Smooth muscle cell (in vitro differentiated cells): ENCODE results near the gene SDR9C7. TPM values are rescaled to one million over a fixed set of nuclear protein-coding genes. Genes with fewer than 3 reads are reported as not detected.
"Not testable (repeated sequence)": the region's sequence is repeated elsewhere in the genome, so short reads cannot be mapped to it uniquely, and the experiment has no call there.

Experiments used
- DNase-seq: peaks from one replicate; lab custom pipeline; 2025; ENCODE audit not compliant: unreplicated experiment; lab: John Stamatoyannopoulos, UW
- H2AFZ ChIP-seq: fragments of 200-600 bp; sonication (generic); 2 replicates; pipeline ENCODE4 v1.6.0; 2016; ENCODE audit warnings: antibody characterized with exemption, low read depth, mild to moderate bottlenecking
- H3F3A ChIP-seq: fragments of 200-600 bp; sonication (generic); 2 replicates; pipeline ENCODE4 v1.6.0; 2017; ENCODE audit warnings: antibody characterized with exemption, low read depth
- H3K27ac ChIP-seq: fragments of 200-600 bp; sonication (generic); 2 replicates; pipeline ENCODE4 v1.5.1; 2016; ENCODE audit warnings: low read depth, mild to moderate bottlenecking
- H3K27me3 ChIP-seq: fragments of 200-600 bp; sonication (generic); 2 replicates; pipeline ENCODE4 v1.6.1; 2016; ENCODE audit warnings: low read depth, mild to moderate bottlenecking
- H3K36me3 ChIP-seq: fragments of 200-600 bp; sonication (generic); 2 replicates; pipeline ENCODE4 v1.5.1; 2016; ENCODE audit warnings: low read depth
- H3K4me1 ChIP-seq: fragments of 200-600 bp; sonication (generic); 2 replicates; pipeline ENCODE4 v1.5.1; 2016; ENCODE audit warnings: low read depth
- H3K4me2 ChIP-seq: fragments of 200-600 bp; sonication (generic); 2 replicates; pipeline ENCODE4 v1.6.0; 2016; ENCODE audit warnings: mild to moderate bottlenecking
- H3K4me3 ChIP-seq: fragments of 200-600 bp; sonication (generic); 2 replicates; pipeline ENCODE4 v1.5.1; 2016; ENCODE audit warnings: mild to moderate bottlenecking
- H3K79me2 ChIP-seq: fragments of 200-600 bp; sonication (generic); 2 replicates; pipeline ENCODE4 v1.6.0; 2016; ENCODE audit warnings: low read depth, mild to moderate bottlenecking
- H3K9ac ChIP-seq: fragments of 200-600 bp; sonication (generic); 2 replicates; pipeline ENCODE4 v1.6.0; 2016; ENCODE audit warnings: low read depth
- H3K9me3 ChIP-seq: fragments of 200-600 bp; sonication (generic); replicated peaks from 2 replicates; pipeline ENCODE4 v1.5.1; 2016; ENCODE audit warnings: low read depth
- H4K20me1 ChIP-seq: fragments of 200-600 bp; sonication (generic); 2 replicates; pipeline ENCODE4 v1.6.0; 2016; ENCODE audit warnings: low read depth
- WGBS: methylation state at CpG from one replicate; pipeline ENCODE4 v1.1.7; 2016; ENCODE audit warnings: low lambda C conversion rate; 5-methylcytosine and 5-hydroxymethylcytosine counted together
- polyA plus RNA-seq: library from polyadenylated mRNA; unstranded; fragments of >200 nt; fragmentation: Nextera tagmentation; extraction: Ambion mirVana; gene quantifications from 2 replicates; pipeline ENCODE4 v1.2.1, GENCODE V29; 2016
- total RNA-seq: library from RNA; depleted of rRNA; stranded (reverse); fragments of >200 nt; gene quantifications from 2 replicates; pipeline ENCODE4 v1.2.3, GENCODE V29; 2014
- TF ChIP-seq, protein P1 (sequence below): fragments of 200-600 bp; sonication (generic); IDR thresholded peaks from 2 replicates; pipeline ENCODE4 v1.5.1; 2017; ENCODE audit warnings: borderline replicate concordance, mild to moderate bottlenecking, antibody characterized with exemption; ENCODE audit not compliant: insufficient read depth, poor library complexity, severe bottlenecking

Gene SDR9C7
- total and polyA plus RNA-seq, 2 experiments from 2014 or later, result 0.83 to 1.1 TPM

DNA sequence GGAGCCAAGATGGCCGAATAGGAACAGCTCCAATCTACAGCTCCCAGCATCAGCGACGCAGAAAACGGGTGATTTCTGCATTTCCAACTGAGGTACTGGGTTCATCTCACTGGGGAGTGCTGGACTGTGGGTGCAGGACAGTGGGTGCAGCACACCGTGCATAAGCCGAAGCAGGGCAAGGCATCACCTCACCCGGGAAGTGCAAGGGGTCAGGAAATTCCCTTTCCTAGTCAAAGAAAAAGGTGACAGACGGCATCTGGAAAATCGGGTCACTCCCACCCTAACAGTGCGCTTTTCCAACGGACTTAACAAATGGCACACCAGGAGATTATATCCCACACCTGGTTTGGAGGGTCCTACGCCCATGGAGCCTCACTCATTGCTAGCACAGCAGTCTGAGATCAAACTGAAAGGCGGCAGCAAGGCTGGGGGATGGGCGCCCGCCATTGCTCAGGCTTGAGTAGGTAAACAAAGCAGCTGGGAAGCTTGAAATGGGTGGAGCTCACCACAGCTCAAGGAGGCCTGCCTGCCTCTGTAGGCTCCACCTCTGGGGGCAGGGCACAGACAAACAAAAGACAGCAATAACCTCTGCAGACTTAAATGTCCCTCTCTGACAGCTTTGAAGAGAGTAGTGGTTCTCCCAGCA is 31.9 kb upstream of the SDR9C7 start:
- H3K27me3 ChIP-seq, H3K4me1 ChIP-seq, H4K20me1 ChIP-seq, DNase-seq, H3K9ac ChIP-seq, H3K36me3 ChIP-seq, H3F3A ChIP-seq, H3K4me3 ChIP-seq, H3K9me3 ChIP-seq, H3K4me2 ChIP-seq, H3K79me2 ChIP-seq, H2AFZ ChIP-seq, H3K27ac ChIP-seq: not testable (repeated sequence)
- WGBS, result 92% methylated on average over 15 of the region's 15 CpGs

DNA sequence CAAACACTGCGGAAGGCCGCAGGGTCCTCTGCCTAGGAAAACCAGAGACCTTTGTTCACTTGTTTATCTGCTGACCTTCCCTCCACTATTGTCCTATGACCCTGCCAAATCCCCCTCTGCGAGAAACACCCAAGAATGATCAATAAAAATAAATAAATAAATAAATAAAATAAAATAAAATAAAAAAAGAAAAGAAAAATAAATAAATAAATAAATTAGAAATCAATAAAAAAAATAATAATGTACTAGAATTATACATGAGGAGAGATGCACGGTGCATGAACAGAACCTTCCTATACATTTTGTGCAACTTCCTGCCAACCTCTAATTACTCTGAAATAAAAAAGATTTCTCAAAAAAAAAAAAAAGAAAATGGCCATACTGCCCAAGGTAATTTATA is 30.9 kb upstream of the SDR9C7 start:
- not testable (repeated sequence) for H4K20me1 ChIP-seq, H3K9me3 ChIP-seq, DNase-seq, H3K4me3 ChIP-seq, H3K9ac ChIP-seq, H3K79me2 ChIP-seq, H3F3A ChIP-seq, H3K4me1 ChIP-seq, H3K27me3 ChIP-seq, H3K4me2 ChIP-seq, H3K36me3 ChIP-seq, H2AFZ ChIP-seq, H3K27ac ChIP-seq
- over 99% methylated on average over 4 of the region's 4 CpGs for WGBS

DNA sequence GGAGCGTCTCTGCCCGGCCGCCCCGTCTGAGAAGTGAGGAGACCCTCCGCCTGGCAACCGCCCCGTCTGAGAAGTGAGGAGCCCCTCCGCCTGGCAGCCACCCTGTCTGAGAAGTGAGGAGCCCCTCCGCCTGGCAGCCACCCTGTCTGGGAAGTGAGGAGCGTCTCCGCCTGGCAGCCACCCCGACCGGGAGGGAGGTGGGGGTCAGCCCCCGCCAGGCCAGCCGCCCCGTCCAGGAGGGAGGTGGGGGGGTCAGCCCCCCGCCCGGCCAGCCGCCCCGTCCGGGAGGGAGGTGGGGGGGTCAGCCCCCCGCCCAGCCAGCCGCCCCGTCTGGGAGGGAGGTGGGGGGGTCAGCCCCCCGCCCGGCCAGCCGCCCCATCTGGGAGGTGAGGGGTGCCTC is 29.3 kb upstream of the SDR9C7 start:
- not testable (repeated sequence) for H3K79me2 ChIP-seq, H3K27ac ChIP-seq, H3K27me3 ChIP-seq, H3K36me3 ChIP-seq, H4K20me1 ChIP-seq, H3F3A ChIP-seq, DNase-seq, H3K4me2 ChIP-seq, H3K9ac ChIP-seq, H3K9me3 ChIP-seq, H3K4me3 ChIP-seq, H3K4me1 ChIP-seq, H2AFZ ChIP-seq
- WGBS, result no CpG with 5 or more reads among the region's 27 CpGs

DNA sequence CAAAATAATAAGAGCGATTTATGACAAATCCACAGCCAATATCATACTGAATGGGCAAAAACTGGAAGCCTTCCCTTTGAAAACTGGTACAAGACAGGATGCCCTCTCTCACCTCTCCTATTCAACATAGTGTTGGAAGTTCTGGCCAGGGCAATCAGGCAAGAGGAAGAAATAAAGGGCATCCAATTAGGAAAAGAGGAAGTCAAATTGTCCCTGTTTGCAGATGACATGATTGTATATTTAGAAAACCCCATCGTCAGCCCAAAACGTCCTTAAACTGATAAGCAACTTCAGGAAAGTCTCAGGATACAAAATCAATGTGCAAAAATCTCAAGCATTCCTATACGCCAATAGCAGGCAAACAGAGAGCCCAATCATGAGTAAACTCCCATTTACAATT is 28.0 kb upstream of the SDR9C7 start:
- WGBS, result 85% methylated on average over 4 of the region's 4 CpGs
- not testable (repeated sequence) for H3F3A ChIP-seq, H3K4me1 ChIP-seq, H3K27me3 ChIP-seq, H3K27ac ChIP-seq, H2AFZ ChIP-seq, H3K79me2 ChIP-seq, H4K20me1 ChIP-seq, H3K9ac ChIP-seq, DNase-seq, H3K4me2 ChIP-seq, H3K4me3 ChIP-seq, H3K36me3 ChIP-seq, H3K9me3 ChIP-seq

DNA sequence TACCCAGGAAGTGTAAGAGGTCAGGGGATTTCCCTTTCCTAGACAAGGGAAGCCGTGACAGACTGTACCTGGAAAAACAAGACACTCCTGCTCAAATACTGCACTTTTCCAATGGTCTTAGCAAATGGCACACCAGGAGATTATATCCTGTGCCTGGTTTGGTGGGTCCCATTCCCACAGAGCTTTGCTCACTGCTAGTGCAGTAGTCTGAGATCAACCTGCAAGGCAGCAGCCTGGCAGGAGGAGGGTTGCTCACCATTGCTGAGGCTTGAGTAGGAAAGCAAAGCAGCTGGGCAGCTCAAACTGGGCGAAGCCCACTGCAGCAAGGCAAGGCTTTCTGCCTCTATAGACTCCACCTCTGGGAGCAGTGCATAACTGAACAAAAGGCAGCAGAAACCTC is 24.2 kb upstream of the SDR9C7 start:
- no peaks in the 10 kb centered on the region for H3K36me3 ChIP-seq
- no peak overlapping the region for H3K4me2 ChIP-seq
- no peaks in the 10 kb centered on the region for H4K20me1 ChIP-seq
- H3K9me3 ChIP-seq, result no peaks in the 10 kb centered on the region
- H3K4me3 ChIP-seq, result no peak overlapping the region
- no peak for DNase-seq
- no peaks in the 10 kb centered on the region for H3K4me1 ChIP-seq
- no peaks in the 10 kb centered on the region for H3F3A ChIP-seq
- no peaks in the 10 kb centered on the region for H3K79me2 ChIP-seq
- TF ChIP-seq, protein P1, sequence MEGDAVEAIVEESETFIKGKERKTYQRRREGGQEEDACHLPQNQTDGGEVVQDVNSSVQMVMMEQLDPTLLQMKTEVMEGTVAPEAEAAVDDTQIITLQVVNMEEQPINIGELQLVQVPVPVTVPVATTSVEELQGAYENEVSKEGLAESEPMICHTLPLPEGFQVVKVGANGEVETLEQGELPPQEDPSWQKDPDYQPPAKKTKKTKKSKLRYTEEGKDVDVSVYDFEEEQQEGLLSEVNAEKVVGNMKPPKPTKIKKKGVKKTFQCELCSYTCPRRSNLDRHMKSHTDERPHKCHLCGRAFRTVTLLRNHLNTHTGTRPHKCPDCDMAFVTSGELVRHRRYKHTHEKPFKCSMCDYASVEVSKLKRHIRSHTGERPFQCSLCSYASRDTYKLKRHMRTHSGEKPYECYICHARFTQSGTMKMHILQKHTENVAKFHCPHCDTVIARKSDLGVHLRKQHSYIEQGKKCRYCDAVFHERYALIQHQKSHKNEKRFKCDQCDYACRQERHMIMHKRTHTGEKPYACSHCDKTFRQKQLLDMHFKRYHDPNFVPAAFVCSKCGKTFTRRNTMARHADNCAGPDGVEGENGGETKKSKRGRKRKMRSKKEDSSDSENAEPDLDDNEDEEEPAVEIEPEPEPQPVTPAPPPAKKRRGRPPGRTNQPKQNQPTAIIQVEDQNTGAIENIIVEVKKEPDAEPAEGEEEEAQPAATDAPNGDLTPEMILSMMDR, result no peak
- no peak overlapping the region for H2AFZ ChIP-seq
- no peaks in the 10 kb centered on the region for H3K27me3 ChIP-seq
- H3K27ac ChIP-seq, result no peak overlapping the region
- 86% methylated on average over 2 of the region's 2 CpGs for WGBS
- no peak overlapping the region for H3K9ac ChIP-seq
